Esophagus muscularis mucosa (tissue), 4 donors: ENCODE results near the gene IFT122. TPM values are rescaled to one million over a fixed set of nuclear protein-coding genes. Genes with fewer than 3 reads are reported as not detected.

Experiments
- DNase-seq: peaks from one replicate; pipeline ENCODE4 v3.0.0-alpha.2; 2017; ENCODE audit errors: extremely low spot score
- H3K27ac ChIP-seq, 4 donors: fragments of 200-600 bp; sonication (generic); replicated peaks in 1 of 4; 1 replicate in 3 of 4; 2 replicates in 1 of 4; pipeline ENCODE4 v1.5.1; 2016 to 2019; ENCODE audit warnings: mild to moderate bottlenecking in 1 of 4
- H3K27me3 ChIP-seq, 4 donors: fragments of 200-600 bp; sonication (generic); one replicate each; pipeline versions ENCODE4 v1.5.1 to v1.6.0; 2016 to 2019
- H3K36me3 ChIP-seq, 4 donors: fragments of 200-600 bp; sonication (generic); one replicate each; pipeline ENCODE4 v1.5.1; 2016 to 2019
- H3K4me1 ChIP-seq, 4 donors: fragments of 200-600 bp; sonication (generic); one replicate each; pipeline ENCODE4 v1.5.1; 2016 to 2019
- H3K4me3 ChIP-seq, 4 donors: fragments of 200-600 bp; sonication (generic); 1 replicate in 2 of 4; 2 replicates in 2 of 4; pipeline ENCODE4 v1.5.1; 2016 to 2019; ENCODE audit warnings: mild to moderate bottlenecking in 4 of 4, moderate library complexity in 1 of 4
- H3K9me3 ChIP-seq, 4 donors: fragments of 200-600 bp; sonication (generic); 1 replicate in 3 of 4; 2 replicates in 1 of 4; pipeline ENCODE4 v1.5.1; 2016 to 2019
- EP300 ChIP-seq: sonication (generic); formaldehyde crosslinking; IDR thresholded peaks from one replicate; pipeline ENCODE4 v1.6.1; 2017; ENCODE audit warnings: antibody characterized with exemption
- POLR2A ChIP-seq: fragments of 450-650 bp; IDR thresholded peaks from one replicate; pipeline ENCODE4 v1.6.1; 2017; ENCODE audit warnings: antibody characterized with exemption, moderate library complexity, mild to moderate bottlenecking, low read depth
- POLR2AphosphoS5 ChIP-seq, 2 donors: sonication (generic); formaldehyde crosslinking; IDR thresholded peaks; one replicate each; pipeline ENCODE4 v1.6.1; 2017; ENCODE audit warnings: antibody characterized with exemption in 2 of 2
- WGBS: methylation state at CpG from one replicate; pipeline ENCODE4 v1.1.5; 2018; 5-methylcytosine and 5-hydroxymethylcytosine counted together
- intact Hi-C: fragments of 100-400 bp; cut with DNase I; formaldehyde crosslinking; loops from one replicate; pipeline ENCODE4 v1.15.1; 2023
- total RNA-seq, 4 donors: library from RNA; depleted of rRNA; stranded (reverse); fragments of >200 nt; gene quantifications; one replicate each; pipeline versions ENCODE4 v1.1.0 to v1.2.1, GENCODE V29; 2016
- TF ChIP-seq, protein P1 (sequence below), 3 experiments: fragments of 200-600 bp in 2 of 3; fragments of 450-650 bp in 1 of 3; sonication (generic) in 2 of 3; IDR thresholded peaks; one replicate each; pipeline ENCODE4 v1.5.1; 2017 to 2019; ENCODE audit warnings: antibody characterized with exemption in 3 of 3, mild to moderate bottlenecking in 2 of 3, moderate library complexity in 1 of 3

IFT122 gene
- total RNA-seq, 4 donors from 2014 or later, result 19.5 to 32.8 (median 21.9) TPM

GRCh38 chr3:129558772-129559564 lies 118.9 kb downstream of the IFT122 start:
- Histone ChIP-seq H3K9me3 (no peaks in the 10 kb centered on the region), H3K36me3 (peaks cover 10 to 82% (median 64%) of the 10 kb centered on the region in 4 donors), H3K27me3 (no peaks in the 10 kb centered on the region), H3K4me1 (peaks cover 70 to 89% (median 79%) of the 10 kb centered on the region in 4 donors), H3K27ac (peak overlapping the region; percentile 2 to 47 (median 10)), H3K4me3 (no peak overlapping the region)
- 100% methylated on average over 3 of the region's 11 CpGs for WGBS
- no peak for TF ChIP-seq POLR2AphosphoS5 (IDR thresholded peaks at IDR 0.05)
- TF ChIP-seq POLR2A, result no peak
- no peak for TF ChIP-seq EP300
- TF ChIP-seq, protein P1, sequence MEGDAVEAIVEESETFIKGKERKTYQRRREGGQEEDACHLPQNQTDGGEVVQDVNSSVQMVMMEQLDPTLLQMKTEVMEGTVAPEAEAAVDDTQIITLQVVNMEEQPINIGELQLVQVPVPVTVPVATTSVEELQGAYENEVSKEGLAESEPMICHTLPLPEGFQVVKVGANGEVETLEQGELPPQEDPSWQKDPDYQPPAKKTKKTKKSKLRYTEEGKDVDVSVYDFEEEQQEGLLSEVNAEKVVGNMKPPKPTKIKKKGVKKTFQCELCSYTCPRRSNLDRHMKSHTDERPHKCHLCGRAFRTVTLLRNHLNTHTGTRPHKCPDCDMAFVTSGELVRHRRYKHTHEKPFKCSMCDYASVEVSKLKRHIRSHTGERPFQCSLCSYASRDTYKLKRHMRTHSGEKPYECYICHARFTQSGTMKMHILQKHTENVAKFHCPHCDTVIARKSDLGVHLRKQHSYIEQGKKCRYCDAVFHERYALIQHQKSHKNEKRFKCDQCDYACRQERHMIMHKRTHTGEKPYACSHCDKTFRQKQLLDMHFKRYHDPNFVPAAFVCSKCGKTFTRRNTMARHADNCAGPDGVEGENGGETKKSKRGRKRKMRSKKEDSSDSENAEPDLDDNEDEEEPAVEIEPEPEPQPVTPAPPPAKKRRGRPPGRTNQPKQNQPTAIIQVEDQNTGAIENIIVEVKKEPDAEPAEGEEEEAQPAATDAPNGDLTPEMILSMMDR (IDR thresholded peaks at IDR 0.05), result no peak
- DNase-seq, result no peak
- intact Hi-C loops, result no loop called here

GRCh38 chr3:129559565-129560079 lies 119.6 kb downstream of the IFT122 start:
- H3K9me3 ChIP-seq, result no peaks in the 10 kb centered on the region
- intact Hi-C loops, result no loop called here
- 91% methylated on average over 11 of the region's 20 CpGs for WGBS
- TF ChIP-seq POLR2AphosphoS5 (IDR thresholded peaks at IDR 0.05), result no peak
- TF ChIP-seq EP300, result no peak
- TF ChIP-seq POLR2A, result no peak
- TF ChIP-seq, protein P1 (IDR thresholded peaks at IDR 0.05), result no peak
- H3K36me3 ChIP-seq, result peaks cover 10 to 88% (median 69%) of the 10 kb centered on the region in 4 donors
- H3K27ac ChIP-seq, result peak overlapping the region; percentile 74 to 86 (median 80)
- DNase-seq, result no peak
- H3K4me1 ChIP-seq, result peaks cover 70 to 89% (median 79%) of the 10 kb centered on the region in 4 donors
- H3K4me3 ChIP-seq, result no peak overlapping the region
- no peaks in the 10 kb centered on the region for H3K27me3 ChIP-seq

DNA sequence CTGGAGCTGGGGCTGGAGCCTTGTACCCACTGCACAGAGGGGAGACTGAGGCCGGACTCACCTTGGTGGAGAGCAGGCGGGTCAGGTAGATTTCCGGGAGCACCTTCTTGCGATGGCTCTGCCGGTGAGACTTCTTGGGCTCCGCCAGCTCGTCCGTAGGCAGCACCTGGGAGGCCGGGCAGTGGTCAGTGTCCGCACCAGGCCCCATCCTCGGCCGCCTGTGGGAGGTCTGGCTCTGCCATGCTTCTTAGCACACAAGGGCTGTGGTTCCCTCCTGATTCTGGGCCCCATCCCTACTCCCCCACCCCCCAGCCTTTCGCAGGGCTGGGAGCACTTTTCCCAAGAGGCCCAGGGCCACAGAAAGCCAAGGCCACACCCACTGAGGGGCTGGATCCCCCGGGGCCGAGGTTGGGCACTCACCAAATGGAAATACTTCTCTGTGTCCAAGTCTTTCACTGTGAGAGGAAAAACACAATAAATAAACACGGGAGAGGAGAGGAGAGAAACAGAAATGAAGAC lies 120.3 kb downstream of the IFT122 start:
- WGBS, result 42% methylated on average over 6 of the region's 16 CpGs
- peaks cover 10 to 93% (median 76%) of the 10 kb centered on the region in 4 donors for H3K36me3 ChIP-seq
- H3K4me3 ChIP-seq, result peak overlapping the region in 2 of 4 donors; percentile 8 to 21
- TF ChIP-seq EP300, result no peak
- TF ChIP-seq POLR2A, result no peak
- TF ChIP-seq, protein P1 (IDR thresholded peaks at IDR 0.05), result no peak
- no peak for TF ChIP-seq POLR2AphosphoS5 (IDR thresholded peaks at IDR 0.05)
- DNase-seq, result no peak
- H3K4me1 ChIP-seq, result peaks cover 70 to 89% (median 79%) of the 10 kb centered on the region in 4 donors
- peak overlapping the region; percentile 74 to 86 (median 80) for H3K27ac ChIP-seq
- H3K9me3 ChIP-seq, result no peaks in the 10 kb centered on the region
- no peaks in the 10 kb centered on the region for H3K27me3 ChIP-seq
- intact Hi-C loops, result no loop called here

DNA sequence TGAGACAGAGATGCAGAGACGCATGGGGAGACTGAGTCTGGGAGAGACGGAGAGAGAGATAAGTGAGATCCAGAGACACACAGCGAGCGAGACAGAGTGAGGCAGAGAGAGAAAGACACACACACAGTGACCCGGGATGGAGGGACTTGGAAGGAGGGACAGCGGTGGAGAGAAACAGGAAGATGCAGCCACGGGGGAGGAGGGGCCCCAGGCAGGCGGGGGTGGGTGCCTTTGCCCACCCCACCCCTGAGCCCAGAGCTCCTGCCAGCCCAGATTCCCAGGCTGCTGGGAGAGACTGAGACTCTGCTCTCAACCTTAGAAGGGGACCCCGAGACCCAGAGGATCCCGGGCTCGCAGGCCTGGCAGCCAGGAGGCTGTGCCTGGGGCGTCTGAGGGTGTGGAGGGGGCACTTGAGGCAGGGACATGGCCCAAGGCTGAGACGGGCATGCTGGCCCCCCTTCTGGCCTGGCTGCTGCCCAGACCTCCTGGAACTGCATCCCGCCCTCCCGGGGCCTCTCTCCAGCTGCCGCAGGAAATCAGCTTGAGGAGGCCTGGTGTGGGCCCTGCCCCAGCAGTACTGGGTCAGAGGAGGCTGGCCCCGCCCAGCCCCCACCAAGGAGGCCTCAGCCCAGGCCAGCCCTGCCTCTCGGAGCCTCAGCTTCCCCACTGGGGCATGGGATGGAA lies 121.0 kb downstream of the IFT122 start:
- intact Hi-C loops, result no loop called here
- 25% methylated on average over 8 of the region's 18 CpGs for WGBS
- TF ChIP-seq, protein P1 (IDR thresholded peaks at IDR 0.05), result no peak
- peak; percentile 53 to 57 for TF ChIP-seq POLR2AphosphoS5 (IDR thresholded peaks at IDR 0.05)
- no peaks in the 10 kb centered on the region for H3K9me3 ChIP-seq
- peak overlapping the region; percentile 74 to 86 (median 80) for H3K27ac ChIP-seq
- H3K4me3 ChIP-seq, result peak overlapping the region; percentile 8 to 31 (median 24)
- H3K4me1 ChIP-seq, result peaks cover 69 to 89% (median 79%) of the 10 kb centered on the region in 4 donors
- no peaks in the 10 kb centered on the region for H3K27me3 ChIP-seq
- no peak for DNase-seq
- H3K36me3 ChIP-seq, result peaks cover 5 to 93% (median 78%) of the 10 kb centered on the region in 4 donors
